ENCODE results near the gene EP400.

Gene EP400

GRCh38 chr12:131910302-131911027, 39.3 kb upstream of the EP400 start:
- Mint-ChIP-seq H3K4me1 (peaks cover 5% of the 10 kb centered on the region), H3K4me3 (no peak overlapping the region), H3K9me3 (no peaks in the 10 kb centered on the region), H3K27ac (no peak overlapping the region), H3K27me3 (no peaks in the 10 kb centered on the region)
- no peak for DNase-seq
- ATAC-seq = no peak

GRCh38 chr12:131911028-131911650, 38.6 kb upstream of the EP400 start:
- Mint-ChIP-seq H3K27ac (no peak overlapping the region), H3K4me1 (no peaks in the 10 kb centered on the region), H3K4me3 (no peak overlapping the region), H3K9me3 (no peaks in the 10 kb centered on the region), H3K27me3 (no peaks in the 10 kb centered on the region)
- DNase-seq (no peak), ATAC-seq (no peak)

GRCh38 chr12:131911851-131912477, 37.8 kb upstream of the EP400 start:
- no peaks in the 10 kb centered on the region for H3K4me1 Mint-ChIP-seq
- DNase-seq (no peak), ATAC-seq (no peak)
- H3K4me3 Mint-ChIP-seq = no peak overlapping the region
- H3K27ac Mint-ChIP-seq = no peak overlapping the region
- no peaks in the 10 kb centered on the region for H3K27me3 Mint-ChIP-seq
- H3K9me3 Mint-ChIP-seq = no peaks in the 10 kb centered on the region

GRCh38 chr12:131912518-131913274, 37.0 kb upstream of the EP400 start:
- ATAC-seq (no peak), DNase-seq (no peak)
- Mint-ChIP-seq H3K4me3 (no peak overlapping the region), H3K27me3 (no peaks in the 10 kb centered on the region), H3K27ac (no peak overlapping the region), H3K9me3 (no peaks in the 10 kb centered on the region), H3K4me1 (no peaks in the 10 kb centered on the region)

GRCh38 chr12:131913666-131914065, 36.1 kb upstream of the EP400 start:
- ATAC-seq (no peak), DNase-seq (no peak)
- Mint-ChIP-seq H3K27me3 (no peaks in the 10 kb centered on the region), H3K4me1 (no peaks in the 10 kb centered on the region), H3K27ac (no peak overlapping the region), H3K9me3 (no peaks in the 10 kb centered on the region), H3K4me3 (no peak overlapping the region)

- H3K4me1 Mint-ChIP-seq = no peaks in the 10 kb centered on the region
- H3K27ac Mint-ChIP-seq = peak overlapping the region in 1 of 2 donors; percentile 82
- DNase-seq (no peak), ATAC-seq (no peak)
- no peak overlapping the region for H3K4me3 Mint-ChIP-seq
- H3K27me3 Mint-ChIP-seq = no peaks in the 10 kb centered on the region
- H3K9me3 Mint-ChIP-seq = no peaks in the 10 kb centered on the region
Measured at GRCh38 chr12:131914179-131914702, 35.5 kb upstream of the EP400 start.

- ATAC-seq = no peak
- no peak for DNase-seq
Measured at GRCh38 chr12:131915000-131915689, 34.6 kb upstream of the EP400 start.

GRCh38 chr12:131915823-131916222, 33.9 kb upstream of the EP400 start:
- Mint-ChIP-seq H3K27ac (no peak overlapping the region), H3K4me1 (no peaks in the 10 kb centered on the region)
- ATAC-seq = no peak

More at GRCh38 chr12:131915000-131915689, 34.6 kb upstream of the EP400 start:
- no peaks in the 10 kb centered on the region for H3K9me3 Mint-ChIP-seq
- H3K27me3 Mint-ChIP-seq = no peaks in the 10 kb centered on the region
- no peaks in the 10 kb centered on the region for H3K4me1 Mint-ChIP-seq
- H3K27ac Mint-ChIP-seq = peak overlapping the region in 1 of 2 donors; percentile 63
- H3K4me3 Mint-ChIP-seq = no peak overlapping the region

GRCh38 chr12:131916306-131917138, 33.2 kb upstream of the EP400 start:
- H3K4me1 Mint-ChIP-seq = no peaks in the 10 kb centered on the region
- no peaks in the 10 kb centered on the region for H3K9me3 Mint-ChIP-seq
- DNase-seq (no peak), ATAC-seq (no peak)
- no peak overlapping the region for H3K4me3 Mint-ChIP-seq
- no peaks in the 10 kb centered on the region for H3K27me3 Mint-ChIP-seq
- H3K27ac Mint-ChIP-seq = no peak overlapping the region

More at GRCh38 chr12:131915823-131916222, 33.9 kb upstream of the EP400 start:
- Mint-ChIP-seq H3K27me3 (no peaks in the 10 kb centered on the region), H3K9me3 (no peaks in the 10 kb centered on the region), H3K4me3 (no peak overlapping the region)
- no peak for DNase-seq

- no peaks in the 10 kb centered on the region for H3K4me1 Mint-ChIP-seq
- no peak overlapping the region for H3K4me3 Mint-ChIP-seq
- no peak for DNase-seq
- no peak for ATAC-seq
- no peaks in the 10 kb centered on the region for H3K27me3 Mint-ChIP-seq
- no peak overlapping the region for H3K27ac Mint-ChIP-seq
- H3K9me3 Mint-ChIP-seq = no peaks in the 10 kb centered on the region
Measured at GRCh38 chr12:131917139-131917710, 32.5 kb upstream of the EP400 start.

GRCh38 chr12:131917711-131918306, 31.9 kb upstream of the EP400 start:
- no peaks in the 10 kb centered on the region for H3K27me3 Mint-ChIP-seq
- ATAC-seq (no peak), DNase-seq (no peak)
- no peak overlapping the region for H3K4me3 Mint-ChIP-seq
- no peaks in the 10 kb centered on the region for H3K9me3 Mint-ChIP-seq
- H3K4me1 Mint-ChIP-seq = no peaks in the 10 kb centered on the region
- no peak overlapping the region for H3K27ac Mint-ChIP-seq

- no peak overlapping the region for H3K27ac Mint-ChIP-seq
- H3K4me1 Mint-ChIP-seq = no peaks in the 10 kb centered on the region
- DNase-seq (no peak), ATAC-seq (peak; percentile 92)
- H3K4me3 Mint-ChIP-seq = no peak overlapping the region
- no peaks in the 10 kb centered on the region for H3K27me3 Mint-ChIP-seq
- H3K9me3 Mint-ChIP-seq = no peaks in the 10 kb centered on the region
Measured at GRCh38 chr12:131918311-131919050, 31.3 kb upstream of the EP400 start.

GRCh38 chr12:131919051-131919347, 30.7 kb upstream of the EP400 start:
- DNase-seq (no peak), ATAC-seq (no peak)
- Mint-ChIP-seq H3K27me3 (no peaks in the 10 kb centered on the region), H3K4me1 (no peaks in the 10 kb centered on the region), H3K9me3 (no peaks in the 10 kb centered on the region), H3K4me3 (no peak overlapping the region), H3K27ac (no peak overlapping the region)
